ENCODE data around the gene DDX4.

Gene DDX4

GRCh38 chr5:55860709-55861108 lies 122.8 kb downstream of the DDX4 start:
- H3K4me3 ChIP-seq (ENCODE audit: low read depth in 1 of 2, low read length in 1 of 2) = no peak overlapping the region
- H3K27me3 ChIP-seq = peaks cover 37% of the 10 kb centered on the region
- H3K4me1 ChIP-seq (ENCODE audit: control insufficient read depth in 1 of 2, insufficient read depth in 1 of 2, low read depth in 1 of 2, low read length in 1 of 2) = peaks cover 6 to 7% of the 10 kb centered on the region in 2 experiments
- TF ChIP-seq, protein P1, sequence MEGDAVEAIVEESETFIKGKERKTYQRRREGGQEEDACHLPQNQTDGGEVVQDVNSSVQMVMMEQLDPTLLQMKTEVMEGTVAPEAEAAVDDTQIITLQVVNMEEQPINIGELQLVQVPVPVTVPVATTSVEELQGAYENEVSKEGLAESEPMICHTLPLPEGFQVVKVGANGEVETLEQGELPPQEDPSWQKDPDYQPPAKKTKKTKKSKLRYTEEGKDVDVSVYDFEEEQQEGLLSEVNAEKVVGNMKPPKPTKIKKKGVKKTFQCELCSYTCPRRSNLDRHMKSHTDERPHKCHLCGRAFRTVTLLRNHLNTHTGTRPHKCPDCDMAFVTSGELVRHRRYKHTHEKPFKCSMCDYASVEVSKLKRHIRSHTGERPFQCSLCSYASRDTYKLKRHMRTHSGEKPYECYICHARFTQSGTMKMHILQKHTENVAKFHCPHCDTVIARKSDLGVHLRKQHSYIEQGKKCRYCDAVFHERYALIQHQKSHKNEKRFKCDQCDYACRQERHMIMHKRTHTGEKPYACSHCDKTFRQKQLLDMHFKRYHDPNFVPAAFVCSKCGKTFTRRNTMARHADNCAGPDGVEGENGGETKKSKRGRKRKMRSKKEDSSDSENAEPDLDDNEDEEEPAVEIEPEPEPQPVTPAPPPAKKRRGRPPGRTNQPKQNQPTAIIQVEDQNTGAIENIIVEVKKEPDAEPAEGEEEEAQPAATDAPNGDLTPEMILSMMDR (IDR thresholded peaks at IDR 0.05) = no peak
- H3K9me3 ChIP-seq = no peaks in the 10 kb centered on the region
- H3K27ac ChIP-seq = no peak overlapping the region
- H3K36me3 ChIP-seq = no peaks in the 10 kb centered on the region

GRCh38 chr5:55864606-55865541 lies 127.0 kb downstream of the DDX4 start:
- Histone ChIP-seq H3K9me3 (no peaks in the 10 kb centered on the region), H3K4me1 (ENCODE audit: control insufficient read depth in 1 of 2, insufficient read depth in 1 of 2, low read depth in 1 of 2, low read length in 1 of 2) (no peaks in the 10 kb centered on the region), H3K4me3 (ENCODE audit: low read depth in 1 of 2, low read length in 1 of 2) (no peak overlapping the region), H3K36me3 (no peaks in the 10 kb centered on the region), H3K27me3 (no peaks in the 10 kb centered on the region), H3K27ac (no peak overlapping the region)
- TF ChIP-seq, protein P1 (IDR thresholded peaks at IDR 0.05) = no peak

GRCh38 chr5:55865831-55866230 lies 128.0 kb downstream of the DDX4 start:
- H3K9me3 ChIP-seq = no peaks in the 10 kb centered on the region
- H3K27me3 ChIP-seq = no peaks in the 10 kb centered on the region
- no peaks in the 10 kb centered on the region for H3K36me3 ChIP-seq
- TF ChIP-seq, protein P1 (IDR thresholded peaks at IDR 0.05) = no peak
- H3K4me1 ChIP-seq (ENCODE audit: control insufficient read depth in 1 of 2, insufficient read depth in 1 of 2, low read depth in 1 of 2, low read length in 1 of 2) = no peaks in the 10 kb centered on the region
- H3K4me3 ChIP-seq (ENCODE audit: low read depth in 1 of 2, low read length in 1 of 2) = no peak overlapping the region
- H3K27ac ChIP-seq = no peak overlapping the region

DNA sequence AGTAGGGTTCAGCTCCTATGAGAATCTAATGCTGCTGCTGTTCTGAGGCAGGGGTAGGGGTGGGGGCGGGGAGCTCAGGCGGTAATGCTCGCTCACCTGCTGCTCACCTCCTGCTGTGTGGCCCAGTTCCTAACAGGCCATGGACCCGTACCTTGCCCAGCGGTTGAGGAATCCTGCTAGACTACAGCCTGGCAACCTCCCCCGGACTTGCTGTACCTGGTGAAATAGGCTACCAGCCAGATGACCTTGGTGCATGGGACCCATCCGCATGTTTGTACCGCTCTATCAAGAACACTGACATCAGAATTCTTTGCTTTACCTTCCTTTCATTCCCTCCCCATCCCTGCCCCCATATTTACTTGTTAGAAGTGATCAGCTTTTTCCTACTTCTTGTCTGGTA lies 128.6 kb downstream of the DDX4 start:
- Histone ChIP-seq H3K4me1 (ENCODE audit: control insufficient read depth in 1 of 2, insufficient read depth in 1 of 2, low read depth in 1 of 2, low read length in 1 of 2) (no peaks in the 10 kb centered on the region), H3K36me3 (no peaks in the 10 kb centered on the region), H3K4me3 (ENCODE audit: low read depth in 1 of 2, low read length in 1 of 2) (no peak overlapping the region), H3K27ac (no peak overlapping the region), H3K27me3 (no peaks in the 10 kb centered on the region), H3K9me3 (no peaks in the 10 kb centered on the region)
- TF ChIP-seq, protein P1 (IDR thresholded peaks at IDR 0.05) = no peak

Data from neutrophil (primary cell).